GM23338 (cell line): ENCODE data around the gene APRT.

Experiments
- CREB1 ChIP-seq: fragments of 250-450 bp; sonication (Bioruptor Pico); IDR thresholded peaks from 2 replicates; pipeline ENCODE4 v1.5.0; 2020; ENCODE audit warnings: low read depth, mild to moderate bottlenecking, moderate library complexity
- CTCF ChIP-seq, 2 experiments: fragments of 200-600 bp in 1 of 2; sonication (generic) in 1 of 2; conservative IDR thresholded peaks; 2 replicates each; pipeline versions ENCODE4 v1.5.1 to v1.6.1; 2016 to 2017; ENCODE audit warnings: antibody characterized with exemption in 2 of 2, low read depth in 2 of 2, mild to moderate bottlenecking in 2 of 2, moderate library complexity in 1 of 2
- ETS1 ChIP-seq: IDR thresholded peaks from 2 replicates; pipeline ENCODE4 v1.6.1; 2016; ENCODE audit warnings: antibody characterized with exemption
- EZH2 ChIP-seq: fragments of 200-600 bp; sonication (generic); IDR thresholded peaks from one replicate; pipeline ENCODE4 v1.8.0; 2017; ENCODE audit warnings: antibody characterized with exemption, mild to moderate bottlenecking, low read depth; ENCODE audit not compliant: unreplicated experiment
- EZH2phosphoT487 ChIP-seq: fragments of 200-600 bp; sonication (generic); IDR thresholded peaks from one replicate; pipeline ENCODE4 v1.8.1; 2018; ENCODE audit warnings: antibody characterized with exemption; ENCODE audit not compliant: unreplicated experiment
- NANOG ChIP-seq: IDR thresholded peaks from 2 replicates; pipeline ENCODE4 v1.6.1; 2016; ENCODE audit warnings: antibody characterized with exemption, borderline replicate concordance
- REST ChIP-seq: IDR thresholded peaks from one replicate; pipeline ENCODE4 v1.6.1; 2018; ENCODE audit warnings: antibody characterized with exemption; ENCODE audit not compliant: unreplicated experiment

- TF ChIP-seq CTCF (conservative IDR thresholded peaks at IDR 0.05; ENCODE audit: low read depth in 2 of 2), result no peak
- no peak for TF ChIP-seq REST
- TF ChIP-seq EZH2, result no peak
- TF ChIP-seq ETS1, result no peak
- TF ChIP-seq CREB1 (CRISPR knock-in tag), result no peak
- TF ChIP-seq EZH2phosphoT487, result no peak
- no peak for TF ChIP-seq NANOG
Measured at GRCh38 chr16:88830783-88831182, 19.1 kb upstream of the APRT start.
